Testis (tissue), 3 donors: ENCODE measurements around the gene ARMH4. TPM values are rescaled to one million over a fixed set of nuclear protein-coding genes. Genes with fewer than 3 reads are reported as not detected.

Experiments
- DNase-seq: peaks from one replicate; pipeline ENCODE4 v3.0.0-alpha.2; 2019
- H3K27ac ChIP-seq, 2 donors: fragments of 200-600 bp; sonication (generic); one replicate each; pipeline ENCODE4 v1.5.1; 2019
- H3K27me3 ChIP-seq: fragments of 200-600 bp; sonication (generic); one replicate; pipeline ENCODE4 v1.5.1; 2019
- H3K36me3 ChIP-seq: fragments of 200-600 bp; sonication (generic); one replicate; pipeline ENCODE4 v1.5.1; 2017; ENCODE audit warnings: low read depth; ENCODE audit errors: missing control alignments
- H3K4me1 ChIP-seq: fragments of 200-600 bp; sonication (generic); one replicate; pipeline ENCODE4 v1.5.1; 2019
- H3K4me3 ChIP-seq, 2 donors: fragments of 200-600 bp; sonication (generic); one replicate each; pipeline ENCODE4 v1.5.1; 2017 to 2019
- H3K9me3 ChIP-seq: fragments of 200-600 bp; sonication (generic); one replicate; pipeline ENCODE4 v1.5.1; 2017
- CTCF ChIP-seq, 3 experiments: fragments of 450-650 bp in 2 of 3; fragments of 200-600 bp in 1 of 3; sonication (generic) in 1 of 3; IDR thresholded peaks; one replicate each; pipeline ENCODE4 v1.5.1; 2016 to 2019; ENCODE audit warnings: antibody characterized with exemption in 3 of 3, mild to moderate bottlenecking in 2 of 3, moderate library complexity in 1 of 3
- POLR2A ChIP-seq: fragments of 450-650 bp; IDR thresholded peaks from one replicate; pipeline ENCODE4 v1.6.1; 2017; ENCODE audit warnings: antibody characterized with exemption, mild to moderate bottlenecking, moderate library complexity
- WGBS, 2 donors: methylation state at CpG; one replicate each; pipeline ENCODE4 v1.1.5; 2018; 5-methylcytosine and 5-hydroxymethylcytosine counted together
- intact Hi-C: fragments of 100-400 bp; cut with DNase I; formaldehyde crosslinking; loops from one replicate; pipeline ENCODE4 v1.15.1; 2023; ENCODE audit warnings: low total_unique reads
- polyA plus RNA-seq: library from polyadenylated mRNA; stranded (reverse); fragments of 350-450 nt; fragmentation: Illumina TruSeq; extraction: RNeasy Lipid Tissue Mini Kit (QIAGEN cat#74804); gene quantifications from one replicate; pipeline ENCODE4 v1.2.3, GENCODE V29; 2014; ENCODE audit warnings: low read depth, low replicate concordance; ENCODE audit not compliant: insufficient read depth
- small RNA-seq, 2 donors: library from RNA; depleted of rRNA; stranded (forward); fragments of <200 nt; gene quantifications; one replicate each; pipeline ENCODE3, GENCODE V24; 2016
- total RNA-seq, 2 donors: library from RNA; depleted of rRNA; stranded (reverse); fragments of >200 nt; gene quantifications; one replicate each; pipeline ENCODE4 v1.2.3, GENCODE V29; 2016

ARMH4 gene
- total and polyA plus RNA-seq, 3 donors from 2014 or later, result 13.5 to 65.8 (median 38.7) TPM

GRCh38 chr14:57961786-57962060, 190.3 kb downstream of the ARMH4 start:
- Histone ChIP-seq H3K27me3 (no peaks in the 10 kb centered on the region), H3K4me3 (no peak overlapping the region), H3K9me3 (no peaks in the 10 kb centered on the region), H3K27ac (peak overlapping the region; percentile 2 to 81), H3K4me1 (peaks cover 13% of the 10 kb centered on the region), H3K36me3 (no peaks in the 10 kb centered on the region)
- TF ChIP-seq POLR2A, result no peak
- TF ChIP-seq CTCF (IDR thresholded peaks at IDR 0.05), result no peak
- no peak for DNase-seq
- WGBS, 2 donors, result 47 to 51% methylated on average over 2 of the region's 2 CpGs
- intact Hi-C loops, result no loop called here

GRCh38 chr14:57960946-57961785, 190.8 kb downstream of the ARMH4 start:
- H3K36me3 ChIP-seq, result no peaks in the 10 kb centered on the region
- no peak for TF ChIP-seq CTCF (IDR thresholded peaks at IDR 0.05)
- no peak for TF ChIP-seq POLR2A
- WGBS, 2 donors, result 66 to 70% methylated on average over 16 of the region's 16 CpGs
- H3K4me3 ChIP-seq, result no peak overlapping the region
- H3K27ac ChIP-seq, result peak overlapping the region; percentile 18 to 81
- intact Hi-C loops, result no loop called here
- H3K9me3 ChIP-seq, result no peaks in the 10 kb centered on the region
- peaks cover 13% of the 10 kb centered on the region for H3K4me1 ChIP-seq
- DNase-seq, result peak; percentile 20
- H3K27me3 ChIP-seq, result no peaks in the 10 kb centered on the region

- no peaks in the 10 kb centered on the region for H3K36me3 ChIP-seq
- no peaks in the 10 kb centered on the region for H3K27me3 ChIP-seq
- no peak for DNase-seq
- peaks cover 4% of the 10 kb centered on the region for H3K4me1 ChIP-seq
- H3K27ac ChIP-seq, result no peak overlapping the region
- intact Hi-C loops, result no loop called here
- WGBS, 2 donors, result 85 to 95% methylated on average over 2 of the region's 2 CpGs
- no peak overlapping the region for H3K4me3 ChIP-seq
- TF ChIP-seq CTCF (IDR thresholded peaks at IDR 0.05), result no peak
- TF ChIP-seq POLR2A, result no peak
- H3K9me3 ChIP-seq, result no peaks in the 10 kb centered on the region
These were observed 194.6 kb downstream of the ARMH4 start for GRCh38 chr14:57957441-57957840.

Small RNA genes lying within 50 kb of the gene (small RNA-seq; reads per million reads assigned to genes)
- 0 reads per million in 2 donors for gene RN7SL598P

Other genes with a start within 250 kb of the ARMH4 start
- 10 to 100 TPM; 53.0 to 68.0 TPM for gene ACTR10, start 47.9 kb upstream of the ARMH4 start, total RNA-seq
- 87.2 TPM for gene ACTR10, start 47.9 kb upstream of the ARMH4 start, polyA plus RNA-seq
- 10 to 100 TPM; 87.6 to 88.7 TPM for gene PSMA3, start 92.6 kb upstream of the ARMH4 start, total RNA-seq
- gene PSMA3, start 92.6 kb upstream of the ARMH4 start, polyA plus RNA-seq, result 84.0 TPM
- gene ARID4A, start 146.3 kb upstream of the ARMH4 start, total RNA-seq, result 10 to 100 TPM; 26.9 to 29.3 TPM
- gene ARID4A, start 146.3 kb upstream of the ARMH4 start, polyA plus RNA-seq, result 3.1 TPM
- 10 to 100 TPM in 1 of 2 donors, 1 to 10 TPM in 1; 9.8 to 33.1 TPM for gene TOMM20L, start 243.7 kb upstream of the ARMH4 start, total RNA-seq
- gene TOMM20L, start 243.7 kb upstream of the ARMH4 start, polyA plus RNA-seq, result 22.7 TPM